HL-60 (cell line): ENCODE results near the gene HS3ST3A1.

Experiments used
- DNase-seq, 2 experiments: peaks; one replicate each; pipeline ENCODE4 v3.0.0-alpha.2; 2010 to 2020; ENCODE audit warnings: low read depth in 1 of 2, low spot score in 1 of 2
- H3K27ac ChIP-seq: fragments of 250-450 bp; sonication (Bioruptor Pico); replicated peaks from 2 replicates; pipeline ENCODE4 v1.5.1; 2020; ENCODE audit warnings: mild to moderate bottlenecking, moderate library complexity
- H3K27me3 ChIP-seq: fragments of 250-450 bp; sonication (Bioruptor Pico); 2 replicates; pipeline ENCODE4 v1.5.1; 2021; ENCODE audit warnings: mild to moderate bottlenecking, moderate library complexity; ENCODE audit not compliant: insufficient read depth, poor library complexity, severe bottlenecking
- H3K4me3 ChIP-seq: replicated peaks from 2 replicates; pipeline ENCODE4 v1.5.1; 2011; ENCODE audit warnings: mild to moderate bottlenecking, control low read depth, low read length; ENCODE audit not compliant: insufficient read depth
- GABPA ChIP-seq: IDR thresholded peaks from 2 replicates; pipeline ENCODE4 v1.6.1; 2012; ENCODE audit warnings: low read depth
- POLR2AphosphoS5 ChIP-seq: IDR thresholded peaks from 2 replicates; pipeline ENCODE4 v1.6.1; 2012; ENCODE audit warnings: low read depth
- SPI1 ChIP-seq: IDR thresholded peaks from 2 replicates; pipeline ENCODE4 v1.6.1; 2012; ENCODE audit warnings: low read depth, mild to moderate bottlenecking, borderline replicate concordance
- TF ChIP-seq, protein P1 (sequence below): IDR thresholded peaks from 2 replicates; pipeline ENCODE4 v1.6.1; 2012; ENCODE audit warnings: low read depth; ENCODE audit not compliant: insufficient replicate concordance
- TF ChIP-seq, protein P2 (sequence below): IDR thresholded peaks from one replicate; pipeline ENCODE4 v1.5.1; 2011; ENCODE audit warnings: low read length, control low read depth, inconsistent platforms; ENCODE audit not compliant: insufficient read depth

HS3ST3A1 gene

DNA sequence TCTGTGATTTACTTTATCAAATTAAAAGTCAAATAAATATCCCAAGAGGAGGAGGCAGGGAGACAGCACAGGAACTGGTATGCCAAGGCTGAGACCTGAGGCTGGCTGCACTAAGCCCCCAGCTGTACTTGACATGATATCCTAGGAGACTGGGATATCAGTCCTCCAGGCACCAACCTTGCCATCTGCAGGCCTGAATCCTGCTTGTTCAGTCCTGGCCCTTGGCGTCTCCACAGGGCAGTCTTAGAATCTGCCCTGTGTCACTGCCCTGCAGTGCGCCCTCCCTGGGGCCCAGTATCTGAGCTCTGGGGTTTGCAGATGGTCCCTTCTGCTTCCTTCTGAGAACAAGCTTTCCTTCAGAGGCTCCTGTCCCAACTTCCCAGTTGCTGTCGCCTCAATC is 75.9 kb downstream of the HS3ST3A1 start:
- Histone ChIP-seq H3K27me3 (no peaks in the 10 kb centered on the region), H3K27ac (no peak overlapping the region), H3K4me3 (no peak overlapping the region)
- TF ChIP-seq, protein P1, sequence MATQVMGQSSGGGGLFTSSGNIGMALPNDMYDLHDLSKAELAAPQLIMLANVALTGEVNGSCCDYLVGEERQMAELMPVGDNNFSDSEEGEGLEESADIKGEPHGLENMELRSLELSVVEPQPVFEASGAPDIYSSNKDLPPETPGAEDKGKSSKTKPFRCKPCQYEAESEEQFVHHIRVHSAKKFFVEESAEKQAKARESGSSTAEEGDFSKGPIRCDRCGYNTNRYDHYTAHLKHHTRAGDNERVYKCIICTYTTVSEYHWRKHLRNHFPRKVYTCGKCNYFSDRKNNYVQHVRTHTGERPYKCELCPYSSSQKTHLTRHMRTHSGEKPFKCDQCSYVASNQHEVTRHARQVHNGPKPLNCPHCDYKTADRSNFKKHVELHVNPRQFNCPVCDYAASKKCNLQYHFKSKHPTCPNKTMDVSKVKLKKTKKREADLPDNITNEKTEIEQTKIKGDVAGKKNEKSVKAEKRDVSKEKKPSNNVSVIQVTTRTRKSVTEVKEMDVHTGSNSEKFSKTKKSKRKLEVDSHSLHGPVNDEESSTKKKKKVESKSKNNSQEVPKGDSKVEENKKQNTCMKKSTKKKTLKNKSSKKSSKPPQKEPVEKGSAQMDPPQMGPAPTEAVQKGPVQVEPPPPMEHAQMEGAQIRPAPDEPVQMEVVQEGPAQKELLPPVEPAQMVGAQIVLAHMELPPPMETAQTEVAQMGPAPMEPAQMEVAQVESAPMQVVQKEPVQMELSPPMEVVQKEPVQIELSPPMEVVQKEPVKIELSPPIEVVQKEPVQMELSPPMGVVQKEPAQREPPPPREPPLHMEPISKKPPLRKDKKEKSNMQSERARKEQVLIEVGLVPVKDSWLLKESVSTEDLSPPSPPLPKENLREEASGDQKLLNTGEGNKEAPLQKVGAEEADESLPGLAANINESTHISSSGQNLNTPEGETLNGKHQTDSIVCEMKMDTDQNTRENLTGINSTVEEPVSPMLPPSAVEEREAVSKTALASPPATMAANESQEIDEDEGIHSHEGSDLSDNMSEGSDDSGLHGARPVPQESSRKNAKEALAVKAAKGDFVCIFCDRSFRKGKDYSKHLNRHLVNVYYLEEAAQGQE: no peak
- TF ChIP-seq POLR2AphosphoS5: no peak
- TF ChIP-seq GABPA: no peak
- TF ChIP-seq, protein P2, sequence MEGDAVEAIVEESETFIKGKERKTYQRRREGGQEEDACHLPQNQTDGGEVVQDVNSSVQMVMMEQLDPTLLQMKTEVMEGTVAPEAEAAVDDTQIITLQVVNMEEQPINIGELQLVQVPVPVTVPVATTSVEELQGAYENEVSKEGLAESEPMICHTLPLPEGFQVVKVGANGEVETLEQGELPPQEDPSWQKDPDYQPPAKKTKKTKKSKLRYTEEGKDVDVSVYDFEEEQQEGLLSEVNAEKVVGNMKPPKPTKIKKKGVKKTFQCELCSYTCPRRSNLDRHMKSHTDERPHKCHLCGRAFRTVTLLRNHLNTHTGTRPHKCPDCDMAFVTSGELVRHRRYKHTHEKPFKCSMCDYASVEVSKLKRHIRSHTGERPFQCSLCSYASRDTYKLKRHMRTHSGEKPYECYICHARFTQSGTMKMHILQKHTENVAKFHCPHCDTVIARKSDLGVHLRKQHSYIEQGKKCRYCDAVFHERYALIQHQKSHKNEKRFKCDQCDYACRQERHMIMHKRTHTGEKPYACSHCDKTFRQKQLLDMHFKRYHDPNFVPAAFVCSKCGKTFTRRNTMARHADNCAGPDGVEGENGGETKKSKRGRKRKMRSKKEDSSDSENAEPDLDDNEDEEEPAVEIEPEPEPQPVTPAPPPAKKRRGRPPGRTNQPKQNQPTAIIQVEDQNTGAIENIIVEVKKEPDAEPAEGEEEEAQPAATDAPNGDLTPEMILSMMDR: no peak
- TF ChIP-seq SPI1: no peak
- DNase-seq: no peak

DNA sequence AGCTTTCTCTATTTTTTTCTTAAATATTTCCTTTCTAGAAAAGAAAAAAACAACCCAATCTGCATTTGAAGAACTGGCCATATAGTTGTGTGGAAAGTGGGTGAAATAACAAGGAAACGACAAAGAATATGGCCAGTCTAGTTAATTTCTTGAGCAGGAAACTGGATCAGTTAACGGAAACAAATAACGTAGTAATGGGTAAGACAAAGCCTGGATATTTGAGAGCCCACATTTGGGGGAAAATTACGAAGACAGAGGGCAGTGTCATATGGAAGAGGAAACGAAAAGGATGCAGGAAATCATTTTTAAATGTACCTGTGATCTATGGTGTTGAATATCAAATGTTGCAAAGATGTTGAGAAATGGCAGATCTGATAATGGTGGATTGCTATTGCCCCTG is 78.6 kb downstream of the HS3ST3A1 start:
- TF ChIP-seq POLR2AphosphoS5 (no peak), GABPA (no peak), SPI1 (no peak)
- TF ChIP-seq, protein P1: no peak
- TF ChIP-seq, protein P2: no peak
- Histone ChIP-seq H3K4me3 (no peak overlapping the region), H3K27me3 (no peaks in the 10 kb centered on the region), H3K27ac (no peak overlapping the region)
- no peak for DNase-seq

DNA sequence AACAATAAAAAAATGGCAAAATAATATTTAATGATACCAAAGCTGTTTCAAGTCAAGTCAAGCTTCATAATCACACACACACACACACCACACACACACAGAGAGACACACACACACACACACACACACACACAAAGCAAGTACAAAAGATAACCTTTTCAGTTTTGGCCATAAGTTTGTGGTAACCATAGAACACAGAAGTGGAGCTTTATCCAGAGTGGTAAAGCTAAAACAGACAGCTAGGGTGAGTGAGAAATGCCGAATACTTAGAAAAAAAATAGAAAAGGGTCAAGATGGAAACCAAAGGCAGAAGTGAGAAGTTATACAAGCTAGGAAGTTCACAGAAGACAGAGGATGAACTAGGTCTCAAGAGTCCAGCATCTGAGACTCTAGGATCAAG is 79.0 kb downstream of the HS3ST3A1 start:
- H3K4me3 ChIP-seq: no peak overlapping the region
- H3K27me3 ChIP-seq: no peaks in the 10 kb centered on the region
- no peak overlapping the region for H3K27ac ChIP-seq
- TF ChIP-seq, protein P1: no peak
- TF ChIP-seq SPI1 (no peak), GABPA (no peak)
- DNase-seq: no peak

DNA sequence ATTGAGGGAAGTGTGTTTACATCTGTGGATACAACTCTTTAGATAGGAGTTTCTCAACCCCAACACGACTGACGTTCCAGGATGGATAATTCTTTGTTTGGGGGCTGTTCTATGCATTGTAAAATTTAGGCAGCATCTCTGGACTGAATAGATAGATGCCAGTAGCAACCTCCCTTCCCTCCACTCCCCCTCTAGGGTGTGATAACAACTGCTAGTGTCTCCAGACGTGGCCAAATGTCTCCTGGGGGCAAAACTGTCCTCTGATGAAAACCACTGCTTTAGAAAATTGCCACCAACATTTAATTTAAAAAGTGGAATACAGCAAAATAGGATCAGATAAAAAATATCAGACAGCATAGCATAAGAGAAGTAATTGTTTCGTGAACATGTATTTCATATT is 79.9 kb downstream of the HS3ST3A1 start:
- no peak for DNase-seq
- Histone ChIP-seq H3K4me3 (no peak overlapping the region), H3K27me3 (no peaks in the 10 kb centered on the region), H3K27ac (no peak overlapping the region)
- TF ChIP-seq, protein P2: no peak
- TF ChIP-seq SPI1: no peak
- TF ChIP-seq, protein P1: no peak
- TF ChIP-seq GABPA: no peak
- TF ChIP-seq POLR2AphosphoS5: no peak
